Measurements from ENCODE around the gene ARID3A.

GRCh38 chr19:1015061-1015781, 89.4 kb downstream of the ARID3A start:
- no peak for TF ChIP-seq POLR2A (IDR thresholded peaks at IDR 0.05)
- no peak for TF ChIP-seq CTCF (IDR thresholded peaks at IDR 0.05)

All from sigmoid colon (tissue), 3 donors.